Measurements from ENCODE around the gene FSTL4.

The FSTL4 gene

DNA sequence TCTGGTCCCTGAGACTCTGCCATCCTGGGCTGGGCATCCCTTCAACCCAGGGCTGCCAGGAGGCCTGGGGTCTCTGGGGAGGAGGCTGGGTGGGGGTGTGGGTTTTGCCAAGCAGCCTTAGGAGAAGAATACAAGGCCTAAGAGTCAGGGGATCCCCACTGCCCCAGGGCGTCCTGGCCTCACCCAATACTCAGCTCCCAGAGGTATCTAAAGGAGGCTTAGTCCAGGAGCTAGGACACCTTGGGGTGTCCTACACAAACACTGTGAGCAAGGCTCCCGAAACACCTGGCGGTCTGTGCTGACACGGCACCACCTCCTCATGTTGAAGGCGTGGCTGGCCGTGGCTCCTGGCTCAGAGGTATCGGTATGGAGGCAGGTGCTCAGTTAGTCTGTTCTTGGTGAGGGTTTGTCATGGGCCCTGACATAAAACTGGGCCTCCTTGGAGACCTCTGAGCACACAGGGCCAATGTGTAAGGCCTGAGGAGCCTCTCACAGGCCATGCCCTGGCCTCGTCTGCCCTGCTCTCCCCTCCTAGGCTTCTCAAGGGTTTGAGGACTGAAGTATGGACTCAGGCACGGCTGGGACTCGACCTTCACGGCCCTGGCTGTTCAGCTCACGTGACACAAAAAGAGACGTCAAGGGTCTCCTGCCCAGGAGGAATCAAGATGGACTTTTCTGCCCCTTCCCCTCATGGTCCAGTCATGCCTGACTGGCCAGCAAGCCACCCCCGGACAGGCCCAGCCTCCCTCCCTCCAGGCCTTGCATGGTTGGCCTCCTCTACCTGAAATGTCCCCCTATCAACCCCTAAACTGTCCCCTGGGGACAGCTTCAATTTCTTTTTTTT is 277.3 kb downstream of the FSTL4 start:
- no peak for DNase-seq

DNA sequence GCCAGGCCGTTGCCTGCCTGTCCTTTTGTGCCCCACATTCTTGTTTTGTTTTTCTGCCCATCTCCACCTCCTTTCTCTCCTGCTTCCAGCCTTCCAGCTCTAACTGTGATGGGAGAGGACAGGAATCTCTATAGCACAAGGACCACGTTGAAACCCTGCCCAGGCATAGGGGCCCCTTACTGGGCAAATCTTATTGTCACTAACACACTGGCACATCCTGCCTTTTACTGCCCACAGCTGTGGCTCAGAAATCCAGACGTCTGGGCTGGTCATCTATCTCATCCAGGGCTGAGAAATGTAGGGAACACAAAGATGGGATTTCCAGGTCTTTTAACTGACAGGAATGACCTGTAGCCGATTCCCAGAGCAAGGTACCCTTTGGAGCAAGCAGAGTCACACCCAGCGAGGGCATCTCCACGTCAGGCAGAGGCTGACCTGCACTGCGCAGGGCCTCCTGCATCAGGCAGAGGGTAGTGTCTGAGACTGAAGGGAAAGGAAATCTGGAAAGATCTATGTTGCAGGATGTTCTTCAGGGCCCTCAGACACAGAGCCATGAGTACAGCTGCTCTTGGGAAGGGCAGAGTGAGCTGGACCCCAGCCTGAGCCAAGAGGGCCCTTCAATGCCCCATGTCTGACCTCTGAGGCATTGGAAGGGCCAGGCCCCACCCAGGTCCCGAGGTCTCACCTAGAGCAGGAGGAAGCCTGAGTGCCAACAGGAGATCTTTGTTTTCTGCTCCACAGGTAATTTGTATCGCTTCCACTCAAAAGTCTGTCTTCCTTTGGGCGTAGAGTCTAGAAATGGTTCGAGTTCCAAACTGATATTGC is 278.8 kb downstream of the FSTL4 start:
- DNase-seq, result no peak

GRCh38 chr5:133332439-133333024 is 279.8 kb downstream of the FSTL4 start:
- DNase-seq, result no peak

GRCh38 chr5:133331941-133332340 is 280.4 kb downstream of the FSTL4 start:
- DNase-seq, result no peak

DNA sequence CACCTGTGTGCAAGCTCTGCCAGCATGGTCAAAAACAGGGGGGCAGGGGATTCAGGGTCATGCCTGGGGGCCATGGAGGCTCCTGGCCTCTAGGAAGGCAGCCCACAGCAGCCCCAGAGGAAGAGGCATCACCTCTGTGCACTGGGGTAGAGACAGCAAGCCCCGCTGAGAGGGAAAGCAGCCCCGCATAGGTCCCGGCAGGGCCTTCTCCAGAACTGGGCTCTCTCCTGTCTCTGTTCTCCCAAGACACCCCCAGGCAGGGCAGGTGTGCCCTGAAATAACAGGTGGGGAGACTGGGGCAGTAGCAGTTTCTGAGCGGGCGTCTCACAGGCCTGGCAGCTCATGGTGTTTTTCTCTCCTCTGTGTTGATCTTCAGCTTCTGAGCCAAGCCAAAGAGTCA is 281.4 kb downstream of the FSTL4 start:
- DNase-seq, result no peak

GRCh38 chr5:133328800-133329199 is 283.5 kb downstream of the FSTL4 start:
- no peak for DNase-seq

DNA sequence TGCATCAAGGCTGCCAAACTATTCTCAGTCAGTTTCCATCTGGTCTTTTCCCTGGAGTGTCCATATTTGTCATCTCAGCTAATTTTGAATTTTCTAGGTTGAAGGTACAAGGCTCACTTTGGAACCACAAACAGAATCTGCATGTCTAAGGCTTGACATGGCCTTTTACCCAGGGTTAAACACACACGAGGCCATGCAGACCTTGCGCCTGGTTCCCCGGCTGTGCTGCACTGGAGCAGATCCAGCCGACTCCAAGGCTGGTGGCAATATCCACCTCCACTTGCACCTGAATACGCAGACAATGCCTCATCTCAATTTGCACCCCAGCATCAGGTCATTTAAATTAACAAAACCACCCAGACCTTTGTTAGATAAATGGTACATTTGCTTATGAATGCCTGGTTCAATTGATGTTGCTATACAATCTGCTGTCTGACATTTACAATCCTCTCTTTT is 284.4 kb downstream of the FSTL4 start:
- no peak for DNase-seq

GRCh38 chr5:133326361-133326760 is 286.0 kb downstream of the FSTL4 start:
- DNase-seq, result no peak

- DNase-seq, result no peak
Measured at GRCh38 chr5:133325864-133326263, 286.5 kb downstream of the FSTL4 start.

- DNase-seq, result no peak
Measured at GRCh38 chr5:133324926-133325325, 287.4 kb downstream of the FSTL4 start.

- no peak for DNase-seq
Measured at GRCh38 chr5:133323494-133324457, 288.6 kb downstream of the FSTL4 start.

- DNase-seq, result no peak
Measured at GRCh38 chr5:133322743-133323142, 289.6 kb downstream of the FSTL4 start.

- DNase-seq, result peak; percentile 21
Measured at GRCh38 chr5:133321833-133322420, 290.4 kb downstream of the FSTL4 start.

- DNase-seq, result no peak
Measured at GRCh38 chr5:133321286-133321832, 291.0 kb downstream of the FSTL4 start.

GRCh38 chr5:133319905-133320520 is 292.3 kb downstream of the FSTL4 start:
- no peak for DNase-seq

DNA sequence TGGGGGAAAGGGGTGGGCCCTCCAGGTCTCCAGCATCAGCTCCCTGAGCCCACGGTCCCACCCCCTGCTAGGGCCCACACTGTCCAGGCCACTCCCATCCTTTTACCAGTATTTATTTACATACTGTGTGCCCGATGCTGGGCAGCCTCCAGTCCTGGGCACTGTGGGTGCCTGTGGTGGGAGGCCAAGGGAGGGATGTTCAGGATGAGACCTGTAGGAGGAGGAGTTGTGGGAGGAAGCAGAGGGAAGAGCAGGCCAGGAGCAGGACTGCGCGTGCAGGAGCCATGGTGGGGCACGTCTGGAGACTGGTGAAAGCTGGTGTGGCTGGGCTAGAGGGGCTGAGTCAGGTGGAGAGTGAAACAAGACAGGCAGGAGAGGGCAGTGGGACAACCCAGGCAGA is 293.1 kb downstream of the FSTL4 start:
- no peak for DNase-seq

GRCh38 chr5:133317558-133317957 is 294.8 kb downstream of the FSTL4 start:
- DNase-seq, result no peak

GRCh38 chr5:133316346-133317343 is 295.7 kb downstream of the FSTL4 start:
- DNase-seq, result no peak

DNA sequence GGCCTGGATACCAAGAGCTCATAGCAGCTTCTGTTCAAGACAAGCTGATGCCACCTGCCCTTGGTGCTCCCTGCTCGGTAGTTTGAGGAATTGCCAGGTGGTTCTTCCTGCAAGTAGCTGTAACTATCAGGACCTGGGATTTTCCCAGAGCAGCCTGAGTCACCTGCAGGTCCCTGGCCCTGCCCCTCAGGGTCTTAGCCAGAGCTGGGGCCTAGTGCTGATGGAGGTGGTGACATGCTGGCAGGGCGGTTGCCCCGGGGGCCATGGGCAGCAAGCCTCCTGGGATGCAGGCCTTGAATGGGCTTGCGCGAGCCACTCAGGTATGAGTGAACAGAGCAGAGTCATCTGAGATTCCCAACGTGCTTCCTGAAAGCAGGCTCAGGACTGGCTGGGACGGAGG is 298.3 kb downstream of the FSTL4 start:
- DNase-seq, result no peak

DNA sequence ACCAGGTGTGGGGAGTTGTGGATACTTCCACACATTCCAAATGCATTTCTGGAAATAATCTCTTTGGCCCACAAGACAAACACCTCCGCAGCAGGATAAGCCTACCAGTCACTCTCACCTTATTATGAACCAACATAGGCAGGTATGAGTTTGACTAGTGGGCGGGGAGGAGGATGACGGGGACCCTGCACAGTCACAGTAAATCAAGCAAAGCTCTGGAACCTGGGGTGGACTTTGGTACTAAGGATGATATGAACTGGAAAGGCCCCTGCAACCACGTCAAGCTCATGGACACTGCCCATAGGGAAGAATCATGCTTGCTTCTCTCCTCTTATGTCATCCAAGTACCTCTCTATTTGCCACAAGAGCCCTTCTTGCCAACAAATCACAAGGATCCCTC is 301.2 kb downstream of the FSTL4 start:
- no peak for DNase-seq

Data from CD4-positive, alpha-beta T cell treated with Interleukin-12 subunit alpha and Interleukin-12 subunit beta, for 1 hour (primary cell).